WTC11 (cell line): ENCODE data around the gene GABARAPL2.

ENCODE experiments used
- CBFB ChIP-seq: sonication (generic); formaldehyde crosslinking; IDR thresholded peaks from 2 replicates; pipeline ENCODE4 v1.8.1; 2022; ENCODE audit warnings: mild to moderate bottlenecking, low read depth, missing genetic modification reagents
- CTCF ChIP-seq: fragments of 200-600 bp; IDR thresholded peaks from 2 replicates; pipeline ENCODE4 v1.8.0; 2022; ENCODE audit warnings: antibody characterized with exemption
- ESRRA ChIP-seq: sonication (generic); formaldehyde crosslinking; IDR thresholded peaks from 2 replicates; pipeline ENCODE4 v1.8.1; 2022; ENCODE audit warnings: mild to moderate bottlenecking, missing genetic modification reagents, borderline replicate concordance
- ETV6 ChIP-seq: sonication (generic); formaldehyde crosslinking; IDR thresholded peaks from 2 replicates; pipeline ENCODE4 v1.8.1; 2022; ENCODE audit warnings: mild to moderate bottlenecking, missing genetic modification reagents
- HMGXB4 ChIP-seq: sonication (generic); formaldehyde crosslinking; IDR thresholded peaks from 2 replicates; pipeline ENCODE4 v1.8.1; 2023; ENCODE audit warnings: mild to moderate bottlenecking, moderate library complexity, missing genetic modification reagents
- JUN ChIP-seq: sonication (generic); formaldehyde crosslinking; IDR thresholded peaks from 2 replicates; pipeline ENCODE4 v1.8.0; 2023; ENCODE audit warnings: mild to moderate bottlenecking, missing genetic modification reagents
- MAX ChIP-seq: sonication (generic); formaldehyde crosslinking; IDR thresholded peaks from 2 replicates; pipeline ENCODE4 v1.8.0; 2022; ENCODE audit warnings: mild to moderate bottlenecking, missing genetic modification reagents
- NR1H2 ChIP-seq: sonication (generic); formaldehyde crosslinking; IDR thresholded peaks from 2 replicates; pipeline ENCODE4 v1.9.0; 2021; ENCODE audit warnings: mild to moderate bottlenecking, moderate library complexity, missing genetic modification reagents
- ZNF138 ChIP-seq: sonication (generic); formaldehyde crosslinking; conservative IDR thresholded peaks from 2 replicates; pipeline ENCODE4 v1.8.1; 2022; ENCODE audit warnings: mild to moderate bottlenecking, moderate library complexity, missing genetic modification reagents
- TF ChIP-seq, protein P1 (sequence below): sonication (generic); formaldehyde crosslinking; IDR thresholded peaks from 2 replicates; pipeline ENCODE4 v1.8.0; 2023; ENCODE audit warnings: missing genetic modification reagents, mild to moderate bottlenecking, borderline replicate concordance
- TF ChIP-seq, protein P2 (sequence below): sonication (generic); formaldehyde crosslinking; IDR thresholded peaks from 2 replicates; pipeline ENCODE4 v1.8.1; 2023; ENCODE audit warnings: mild to moderate bottlenecking, missing genetic modification reagents, borderline replicate concordance
- TF ChIP-seq, protein P3 (sequence below): sonication (generic); formaldehyde crosslinking; conservative IDR thresholded peaks from 2 replicates; pipeline ENCODE4 v1.8.1; 2023; ENCODE audit warnings: mild to moderate bottlenecking, low read depth, missing genetic modification reagents, moderate library complexity

- TF ChIP-seq CTCF: no peak
- TF ChIP-seq NR1H2 (CRISPR knock-in tag): no peak
- no peak for TF ChIP-seq HMGXB4 (CRISPR knock-in tag)
- TF ChIP-seq CBFB: no peak
- TF ChIP-seq, protein P1, sequence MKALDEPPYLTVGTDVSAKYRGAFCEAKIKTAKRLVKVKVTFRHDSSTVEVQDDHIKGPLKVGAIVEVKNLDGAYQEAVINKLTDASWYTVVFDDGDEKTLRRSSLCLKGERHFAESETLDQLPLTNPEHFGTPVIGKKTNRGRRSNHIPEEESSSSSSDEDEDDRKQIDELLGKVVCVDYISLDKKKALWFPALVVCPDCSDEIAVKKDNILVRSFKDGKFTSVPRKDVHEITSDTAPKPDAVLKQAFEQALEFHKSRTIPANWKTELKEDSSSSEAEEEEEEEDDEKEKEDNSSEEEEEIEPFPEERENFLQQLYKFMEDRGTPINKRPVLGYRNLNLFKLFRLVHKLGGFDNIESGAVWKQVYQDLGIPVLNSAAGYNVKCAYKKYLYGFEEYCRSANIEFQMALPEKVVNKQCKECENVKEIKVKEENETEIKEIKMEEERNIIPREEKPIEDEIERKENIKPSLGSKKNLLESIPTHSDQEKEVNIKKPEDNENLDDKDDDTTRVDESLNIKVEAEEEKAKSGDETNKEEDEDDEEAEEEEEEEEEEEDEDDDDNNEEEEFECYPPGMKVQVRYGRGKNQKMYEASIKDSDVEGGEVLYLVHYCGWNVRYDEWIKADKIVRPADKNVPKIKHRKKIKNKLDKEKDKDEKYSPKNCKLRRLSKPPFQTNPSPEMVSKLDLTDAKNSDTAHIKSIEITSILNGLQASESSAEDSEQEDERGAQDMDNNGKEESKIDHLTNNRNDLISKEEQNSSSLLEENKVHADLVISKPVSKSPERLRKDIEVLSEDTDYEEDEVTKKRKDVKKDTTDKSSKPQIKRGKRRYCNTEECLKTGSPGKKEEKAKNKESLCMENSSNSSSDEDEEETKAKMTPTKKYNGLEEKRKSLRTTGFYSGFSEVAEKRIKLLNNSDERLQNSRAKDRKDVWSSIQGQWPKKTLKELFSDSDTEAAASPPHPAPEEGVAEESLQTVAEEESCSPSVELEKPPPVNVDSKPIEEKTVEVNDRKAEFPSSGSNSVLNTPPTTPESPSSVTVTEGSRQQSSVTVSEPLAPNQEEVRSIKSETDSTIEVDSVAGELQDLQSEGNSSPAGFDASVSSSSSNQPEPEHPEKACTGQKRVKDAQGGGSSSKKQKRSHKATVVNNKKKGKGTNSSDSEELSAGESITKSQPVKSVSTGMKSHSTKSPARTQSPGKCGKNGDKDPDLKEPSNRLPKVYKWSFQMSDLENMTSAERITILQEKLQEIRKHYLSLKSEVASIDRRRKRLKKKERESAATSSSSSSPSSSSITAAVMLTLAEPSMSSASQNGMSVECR: no peak
- no peak for TF ChIP-seq JUN
- no peak for TF ChIP-seq ESRRA (CRISPR knock-in tag)
- TF ChIP-seq ZNF138 (CRISPR knock-in tag): no peak
- TF ChIP-seq, protein P2, sequence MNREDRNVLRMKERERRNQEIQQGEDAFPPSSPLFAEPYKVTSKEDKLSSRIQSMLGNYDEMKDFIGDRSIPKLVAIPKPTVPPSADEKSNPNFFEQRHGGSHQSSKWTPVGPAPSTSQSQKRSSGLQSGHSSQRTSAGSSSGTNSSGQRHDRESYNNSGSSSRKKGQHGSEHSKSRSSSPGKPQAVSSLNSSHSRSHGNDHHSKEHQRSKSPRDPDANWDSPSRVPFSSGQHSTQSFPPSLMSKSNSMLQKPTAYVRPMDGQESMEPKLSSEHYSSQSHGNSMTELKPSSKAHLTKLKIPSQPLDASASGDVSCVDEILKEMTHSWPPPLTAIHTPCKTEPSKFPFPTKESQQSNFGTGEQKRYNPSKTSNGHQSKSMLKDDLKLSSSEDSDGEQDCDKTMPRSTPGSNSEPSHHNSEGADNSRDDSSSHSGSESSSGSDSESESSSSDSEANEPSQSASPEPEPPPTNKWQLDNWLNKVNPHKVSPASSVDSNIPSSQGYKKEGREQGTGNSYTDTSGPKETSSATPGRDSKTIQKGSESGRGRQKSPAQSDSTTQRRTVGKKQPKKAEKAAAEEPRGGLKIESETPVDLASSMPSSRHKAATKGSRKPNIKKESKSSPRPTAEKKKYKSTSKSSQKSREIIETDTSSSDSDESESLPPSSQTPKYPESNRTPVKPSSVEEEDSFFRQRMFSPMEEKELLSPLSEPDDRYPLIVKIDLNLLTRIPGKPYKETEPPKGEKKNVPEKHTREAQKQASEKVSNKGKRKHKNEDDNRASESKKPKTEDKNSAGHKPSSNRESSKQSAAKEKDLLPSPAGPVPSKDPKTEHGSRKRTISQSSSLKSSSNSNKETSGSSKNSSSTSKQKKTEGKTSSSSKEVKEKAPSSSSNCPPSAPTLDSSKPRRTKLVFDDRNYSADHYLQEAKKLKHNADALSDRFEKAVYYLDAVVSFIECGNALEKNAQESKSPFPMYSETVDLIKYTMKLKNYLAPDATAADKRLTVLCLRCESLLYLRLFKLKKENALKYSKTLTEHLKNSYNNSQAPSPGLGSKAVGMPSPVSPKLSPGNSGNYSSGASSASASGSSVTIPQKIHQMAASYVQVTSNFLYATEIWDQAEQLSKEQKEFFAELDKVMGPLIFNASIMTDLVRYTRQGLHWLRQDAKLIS: no peak
- TF ChIP-seq ETV6 (CRISPR knock-in tag): no peak
- TF ChIP-seq, protein P3, sequence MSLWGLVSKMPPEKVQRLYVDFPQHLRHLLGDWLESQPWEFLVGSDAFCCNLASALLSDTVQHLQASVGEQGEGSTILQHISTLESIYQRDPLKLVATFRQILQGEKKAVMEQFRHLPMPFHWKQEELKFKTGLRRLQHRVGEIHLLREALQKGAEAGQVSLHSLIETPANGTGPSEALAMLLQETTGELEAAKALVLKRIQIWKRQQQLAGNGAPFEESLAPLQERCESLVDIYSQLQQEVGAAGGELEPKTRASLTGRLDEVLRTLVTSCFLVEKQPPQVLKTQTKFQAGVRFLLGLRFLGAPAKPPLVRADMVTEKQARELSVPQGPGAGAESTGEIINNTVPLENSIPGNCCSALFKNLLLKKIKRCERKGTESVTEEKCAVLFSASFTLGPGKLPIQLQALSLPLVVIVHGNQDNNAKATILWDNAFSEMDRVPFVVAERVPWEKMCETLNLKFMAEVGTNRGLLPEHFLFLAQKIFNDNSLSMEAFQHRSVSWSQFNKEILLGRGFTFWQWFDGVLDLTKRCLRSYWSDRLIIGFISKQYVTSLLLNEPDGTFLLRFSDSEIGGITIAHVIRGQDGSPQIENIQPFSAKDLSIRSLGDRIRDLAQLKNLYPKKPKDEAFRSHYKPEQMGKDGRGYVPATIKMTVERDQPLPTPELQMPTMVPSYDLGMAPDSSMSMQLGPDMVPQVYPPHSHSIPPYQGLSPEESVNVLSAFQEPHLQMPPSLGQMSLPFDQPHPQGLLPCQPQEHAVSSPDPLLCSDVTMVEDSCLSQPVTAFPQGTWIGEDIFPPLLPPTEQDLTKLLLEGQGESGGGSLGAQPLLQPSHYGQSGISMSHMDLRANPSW (CRISPR knock-in tag): no peak
- no peak for TF ChIP-seq MAX (CRISPR knock-in tag)
Observed at GRCh38 chr16:75535211-75535843, 30.9 kb upstream of the GABARAPL2 start.
